ENCODE data around the gene ZNF25. TPM values are rescaled to one million over a fixed set of nuclear protein-coding genes. Genes with fewer than 3 reads are reported as not detected.
A peak's percentile ranks its signal among the peaks of the same experiment; 100 is the strongest.

Gene ZNF25
- total RNA-seq, 1 donor, result 16.6 TPM

DNA sequence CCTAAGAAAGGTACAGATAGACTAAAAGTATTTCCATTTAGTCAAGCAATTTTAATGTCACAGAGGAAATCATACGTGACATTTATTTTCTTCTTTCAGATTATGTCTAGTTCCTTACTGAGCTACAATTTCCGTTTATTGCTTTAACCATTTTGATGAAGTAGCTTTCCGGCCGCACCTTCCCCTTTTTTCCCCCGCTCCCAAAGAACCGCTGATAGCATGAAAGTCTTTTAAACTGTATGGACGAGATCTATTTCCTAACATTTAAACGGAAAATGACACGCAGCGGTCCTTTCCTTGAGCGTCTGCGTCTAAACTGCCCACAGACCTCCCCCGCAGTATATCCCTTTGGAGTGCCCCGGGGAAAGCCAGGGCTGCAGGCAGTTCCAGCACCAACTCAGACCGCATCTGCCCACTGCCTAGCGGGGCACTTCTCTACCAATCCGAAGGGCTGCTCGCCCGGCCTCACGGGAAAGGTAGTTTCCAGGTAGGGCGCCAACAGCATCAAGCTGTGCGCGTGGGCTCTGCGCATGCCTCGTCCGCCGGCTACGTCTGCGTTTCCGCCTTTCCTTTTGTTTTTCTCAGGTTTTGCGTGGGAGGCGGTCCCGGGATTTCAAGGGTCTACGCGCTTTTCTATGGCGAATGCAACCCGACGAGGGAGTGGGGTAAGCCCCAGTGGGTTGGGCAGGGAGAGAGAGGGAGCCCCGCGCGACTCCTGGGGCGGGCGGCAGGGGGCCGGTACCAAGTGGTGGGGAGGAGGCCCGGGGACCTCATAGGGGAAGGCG lies 33.9 kb upstream of the ZNF25 start, which contains the start of gene ZNF33A:
TSS of gene ZNF33A (plus strand) at position 557 of the 785 bp plus-strand sequence. CDS start 1,667 bp downstream, outside the sequence.
- Histone ChIP-seq H3K9me3 (ENCODE audit: low read depth, low read length) (no peaks in the 10 kb centered on the region), H3K27ac (ENCODE audit: low read depth, low read length) (peak within 1 kb of the TSS; percentile 75), H2AFZ (ENCODE audit: low read length) (peak within 1 kb of the TSS; percentile 89), H3K4me3 (ENCODE audit: insufficient read depth, low read length) (peak within 1 kb of the TSS; percentile 80), H3K79me2 (ENCODE audit: insufficient read depth, low read length) (peaks cover 6% of the 10 kb centered on the region), H3K4me2 (ENCODE audit: insufficient read depth, low read length) (peak within 1 kb of the TSS; percentile 94), H3K4me1 (ENCODE audit: insufficient read depth, low read length) (peaks cover 7% of the 10 kb centered on the region), H4K20me1 (ENCODE audit: insufficient read depth, low read length) (no peaks in the 10 kb centered on the region), H3K36me3 (ENCODE audit: insufficient read depth, low read length) (peaks cover 5% of the 10 kb centered on the region), H3K27me3 (ENCODE audit: insufficient read depth, low read length) (no peaks in the 10 kb centered on the region)
- TF ChIP-seq, protein P1, sequence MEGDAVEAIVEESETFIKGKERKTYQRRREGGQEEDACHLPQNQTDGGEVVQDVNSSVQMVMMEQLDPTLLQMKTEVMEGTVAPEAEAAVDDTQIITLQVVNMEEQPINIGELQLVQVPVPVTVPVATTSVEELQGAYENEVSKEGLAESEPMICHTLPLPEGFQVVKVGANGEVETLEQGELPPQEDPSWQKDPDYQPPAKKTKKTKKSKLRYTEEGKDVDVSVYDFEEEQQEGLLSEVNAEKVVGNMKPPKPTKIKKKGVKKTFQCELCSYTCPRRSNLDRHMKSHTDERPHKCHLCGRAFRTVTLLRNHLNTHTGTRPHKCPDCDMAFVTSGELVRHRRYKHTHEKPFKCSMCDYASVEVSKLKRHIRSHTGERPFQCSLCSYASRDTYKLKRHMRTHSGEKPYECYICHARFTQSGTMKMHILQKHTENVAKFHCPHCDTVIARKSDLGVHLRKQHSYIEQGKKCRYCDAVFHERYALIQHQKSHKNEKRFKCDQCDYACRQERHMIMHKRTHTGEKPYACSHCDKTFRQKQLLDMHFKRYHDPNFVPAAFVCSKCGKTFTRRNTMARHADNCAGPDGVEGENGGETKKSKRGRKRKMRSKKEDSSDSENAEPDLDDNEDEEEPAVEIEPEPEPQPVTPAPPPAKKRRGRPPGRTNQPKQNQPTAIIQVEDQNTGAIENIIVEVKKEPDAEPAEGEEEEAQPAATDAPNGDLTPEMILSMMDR (IDR thresholded peaks at IDR 0.05; ENCODE audit: extremely low read depth, low read depth, low read length), result no peak
- peak; percentile 75 for DNase-seq (ENCODE audit: insufficient read length, low spot score, missing footprints)

DNA sequence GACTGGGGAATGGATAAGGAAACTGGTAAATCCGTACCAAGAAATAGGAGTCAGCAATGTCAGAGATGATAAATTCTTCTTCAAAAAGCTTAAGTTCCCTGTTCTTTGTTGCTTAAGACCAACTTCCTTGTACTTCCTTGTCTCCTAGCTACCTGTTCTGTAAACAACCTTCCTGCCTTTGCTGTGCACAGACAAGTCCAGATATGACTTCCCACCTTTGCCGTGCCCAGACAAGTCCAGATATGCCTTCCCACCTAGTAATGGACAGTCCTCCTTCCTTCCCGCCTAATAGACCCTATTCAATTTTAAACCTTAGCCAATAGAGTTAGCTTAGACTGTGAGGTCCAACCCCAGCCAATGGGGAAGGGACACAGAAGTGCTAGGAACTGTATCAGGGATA lies 31.5 kb upstream of the ZNF25 start:
- Histone ChIP-seq H3K9me3 (ENCODE audit: low read depth, low read length) (no peaks in the 10 kb centered on the region), H3K79me2 (ENCODE audit: insufficient read depth, low read length) (peaks cover 6% of the 10 kb centered on the region), H3K36me3 (ENCODE audit: insufficient read depth, low read length) (no peaks in the 10 kb centered on the region), H3K4me3 (ENCODE audit: insufficient read depth, low read length) (no peak overlapping the region), H2AFZ (ENCODE audit: low read length) (no peak overlapping the region), H3K27ac (ENCODE audit: low read depth, low read length) (no peak overlapping the region), H4K20me1 (ENCODE audit: insufficient read depth, low read length) (no peaks in the 10 kb centered on the region), H3K4me1 (ENCODE audit: insufficient read depth, low read length) (peaks cover 7% of the 10 kb centered on the region), H3K4me2 (ENCODE audit: insufficient read depth, low read length) (no peak overlapping the region), H3K27me3 (ENCODE audit: insufficient read depth, low read length) (no peaks in the 10 kb centered on the region)
- no peak for DNase-seq (ENCODE audit: insufficient read length, low spot score, missing footprints)
- TF ChIP-seq, protein P1 (IDR thresholded peaks at IDR 0.05; ENCODE audit: extremely low read depth, low read depth, low read length), result no peak

- H3K4me1 ChIP-seq (ENCODE audit: insufficient read depth, low read length), result peaks cover 7% of the 10 kb centered on the region
- no peak overlapping the region for H2AFZ ChIP-seq (ENCODE audit: low read length)
- peaks cover 6% of the 10 kb centered on the region for H3K79me2 ChIP-seq (ENCODE audit: insufficient read depth, low read length)
- H3K27ac ChIP-seq (ENCODE audit: low read depth, low read length), result no peak overlapping the region
- H3K36me3 ChIP-seq (ENCODE audit: insufficient read depth, low read length), result no peaks in the 10 kb centered on the region
- no peaks in the 10 kb centered on the region for H4K20me1 ChIP-seq (ENCODE audit: insufficient read depth, low read length)
- H3K27me3 ChIP-seq (ENCODE audit: insufficient read depth, low read length), result no peaks in the 10 kb centered on the region
- no peak overlapping the region for H3K4me3 ChIP-seq (ENCODE audit: insufficient read depth, low read length)
- no peak for DNase-seq (ENCODE audit: insufficient read length, low spot score, missing footprints)
- H3K4me2 ChIP-seq (ENCODE audit: insufficient read depth, low read length), result no peak overlapping the region
- H3K9me3 ChIP-seq (ENCODE audit: low read depth, low read length), result no peaks in the 10 kb centered on the region
- TF ChIP-seq, protein P1 (IDR thresholded peaks at IDR 0.05; ENCODE audit: extremely low read depth, low read depth, low read length), result no peak
Measured at GRCh38 chr10:38007551-38007950, 31.1 kb upstream of the ZNF25 start.

DNA sequence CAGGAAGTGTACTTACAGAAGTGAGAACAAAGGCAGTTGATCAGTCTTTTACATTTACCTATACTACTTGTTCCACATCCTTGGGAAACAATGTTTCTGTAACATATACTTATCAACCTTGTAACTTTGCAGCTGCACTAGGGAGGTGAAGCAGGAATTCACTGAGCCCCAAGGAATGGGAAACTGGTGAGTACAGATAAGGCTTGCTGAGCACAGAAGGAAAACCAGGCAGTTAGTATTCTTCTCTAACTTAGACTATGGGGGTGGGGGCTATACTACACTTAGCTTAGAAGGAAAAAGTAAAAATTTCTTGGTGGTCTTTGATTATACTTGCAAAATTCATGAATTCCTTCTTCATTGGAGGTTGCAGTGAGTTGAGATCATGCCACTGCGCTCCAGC lies 27.1 kb upstream of the ZNF25 start:
- H3K79me2 ChIP-seq (ENCODE audit: insufficient read depth, low read length), result no peaks in the 10 kb centered on the region
- no peaks in the 10 kb centered on the region for H3K4me1 ChIP-seq (ENCODE audit: insufficient read depth, low read length)
- H3K27ac ChIP-seq (ENCODE audit: low read depth, low read length), result no peak overlapping the region
- no peaks in the 10 kb centered on the region for H3K9me3 ChIP-seq (ENCODE audit: low read depth, low read length)
- H3K36me3 ChIP-seq (ENCODE audit: insufficient read depth, low read length), result no peaks in the 10 kb centered on the region
- no peaks in the 10 kb centered on the region for H3K27me3 ChIP-seq (ENCODE audit: insufficient read depth, low read length)
- H3K4me3 ChIP-seq (ENCODE audit: insufficient read depth, low read length), result no peak overlapping the region
- no peak overlapping the region for H3K4me2 ChIP-seq (ENCODE audit: insufficient read depth, low read length)
- no peaks in the 10 kb centered on the region for H4K20me1 ChIP-seq (ENCODE audit: insufficient read depth, low read length)
- TF ChIP-seq, protein P1 (IDR thresholded peaks at IDR 0.05; ENCODE audit: extremely low read depth, low read depth, low read length), result no peak
- no peak for DNase-seq (ENCODE audit: insufficient read length, low spot score, missing footprints)
- H2AFZ ChIP-seq (ENCODE audit: low read length), result no peak overlapping the region

Data from osteoblast (primary cell).